IPS-NIHi11 (cell line): ENCODE data around the gene TP53TG5.

ENCODE experiments used
- DNase-seq: peaks from one replicate; pipeline ENCODE4 v3.0.0; 2012; ENCODE audit warnings: mixed read lengths, low spot score

The TP53TG5 gene

DNA sequence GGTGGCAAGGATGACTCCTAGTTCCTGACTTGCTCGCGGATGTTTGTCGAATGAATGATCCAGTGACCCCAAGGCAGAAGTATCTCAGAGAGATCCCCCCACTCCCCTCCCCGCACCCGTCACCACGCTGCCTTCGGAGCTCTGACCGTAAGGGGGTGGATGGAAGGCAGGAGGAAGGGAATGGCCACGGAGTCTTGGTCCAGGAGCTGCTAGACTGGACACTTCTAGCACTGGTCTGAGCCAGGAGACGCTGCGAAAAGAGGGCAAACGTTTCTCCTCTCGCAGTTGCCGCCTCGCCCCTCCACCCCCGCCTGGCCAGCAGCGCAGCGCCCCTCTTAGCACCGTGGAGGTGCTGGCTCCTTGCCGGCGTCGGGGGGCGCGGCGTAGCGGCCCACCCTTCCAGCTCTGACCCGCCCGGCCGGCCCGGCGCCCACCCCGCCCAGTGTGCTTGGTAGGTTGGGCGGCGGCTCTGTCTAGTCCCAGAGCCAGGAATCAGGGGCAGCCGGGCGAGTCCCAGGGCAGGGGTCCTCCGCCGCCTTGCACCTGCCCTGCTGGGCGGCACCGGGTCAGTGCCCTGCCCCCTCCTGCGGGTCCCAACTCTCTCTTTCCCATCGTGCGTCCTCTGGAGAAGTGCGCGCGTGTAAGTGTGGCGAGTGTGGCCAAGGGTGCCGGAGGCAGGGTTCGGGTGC is 27.6 kb upstream of the TP53TG5 start:
- peak; percentile 66 for DNase-seq

DNA sequence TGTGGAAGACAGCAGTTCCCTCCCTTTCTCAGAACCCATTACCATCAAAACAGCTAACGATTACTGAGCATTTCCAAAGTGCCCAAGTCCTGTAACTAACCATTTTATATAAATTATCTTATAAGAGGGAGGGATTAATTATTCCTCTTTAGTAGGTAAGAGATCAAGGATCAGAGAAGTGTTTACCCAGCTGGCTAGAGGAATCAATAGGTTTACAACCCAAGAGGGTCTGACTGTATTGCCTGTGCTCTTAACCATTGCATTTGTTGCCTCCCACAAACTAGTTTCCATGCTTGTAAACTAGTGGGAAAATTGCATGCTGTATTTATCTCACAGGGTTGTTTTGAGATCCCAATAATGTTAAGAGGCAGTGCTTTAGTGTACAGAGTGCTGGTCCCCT is 26.3 kb upstream of the TP53TG5 start:
- no peak for DNase-seq

DNA sequence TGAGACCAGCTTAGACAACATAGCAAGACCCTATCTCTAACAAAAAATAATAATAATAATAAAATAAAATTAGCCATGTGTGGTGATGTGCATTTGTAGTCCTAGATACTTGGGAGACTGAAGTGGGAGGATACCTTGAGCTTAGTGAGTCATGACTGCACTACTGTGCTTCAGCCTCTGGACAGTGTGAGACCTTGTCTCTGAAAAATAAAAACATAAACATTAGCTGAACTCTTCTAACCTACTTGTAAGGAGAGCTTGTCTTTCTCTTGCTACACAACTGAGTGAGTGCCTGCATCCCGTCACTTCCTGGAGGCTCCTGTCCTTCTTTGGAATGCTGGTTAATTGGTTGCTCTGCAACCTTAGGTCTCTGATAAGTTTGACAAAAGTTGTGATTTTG is 24.8 kb upstream of the TP53TG5 start:
- DNase-seq: no peak

DNA sequence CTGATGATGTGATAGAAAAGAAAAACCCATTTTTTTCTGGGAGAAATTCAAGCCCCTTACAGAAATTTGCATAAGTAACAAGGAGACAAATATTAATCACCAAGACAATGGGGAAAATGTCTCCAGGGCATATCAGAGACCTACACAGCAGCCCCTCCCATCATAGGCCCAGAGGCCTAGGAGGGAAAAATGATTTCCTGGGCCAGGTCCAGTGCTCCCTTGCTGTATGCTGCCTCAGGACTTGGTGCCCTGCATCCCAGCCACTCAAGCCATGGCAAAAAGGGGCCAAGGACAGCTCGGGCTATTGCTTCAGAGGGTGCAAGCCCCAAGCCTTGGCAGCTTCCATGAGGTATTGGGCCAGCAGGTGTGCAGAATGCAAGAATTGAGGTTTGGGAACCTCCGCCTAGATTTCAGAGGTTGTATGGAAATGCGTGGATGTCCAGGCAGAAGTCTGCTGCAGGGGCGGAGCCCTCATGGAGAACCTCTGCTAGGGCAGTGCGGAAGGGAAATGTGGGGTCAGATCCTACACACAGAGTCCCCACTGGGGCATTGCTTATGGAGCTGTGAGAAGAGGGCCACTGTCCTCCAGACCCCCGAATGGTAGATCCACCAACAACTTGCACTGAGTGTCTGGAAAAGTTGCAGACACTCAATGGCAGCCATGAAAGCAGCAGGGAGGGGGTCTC is 22.4 kb upstream of the TP53TG5 start:
- no peak for DNase-seq

DNA sequence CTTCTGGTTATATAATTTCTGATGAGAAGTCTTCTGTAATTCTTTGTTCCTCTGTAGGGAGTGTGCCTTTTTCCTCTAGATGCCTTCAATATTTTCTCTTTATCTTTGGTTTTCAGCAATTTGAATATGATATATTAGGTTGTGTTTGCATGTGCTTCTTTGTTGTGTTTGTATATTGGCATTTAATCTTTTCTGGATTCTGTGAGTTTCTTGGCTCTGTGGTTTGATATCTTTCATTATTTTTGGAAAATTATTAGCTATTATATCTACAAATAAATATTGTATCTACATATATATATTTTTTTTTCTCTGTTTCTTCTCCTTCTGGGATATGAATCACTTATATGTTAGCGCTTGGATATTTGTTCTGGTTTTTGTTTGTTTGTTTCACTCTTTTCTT is 20.9 kb upstream of the TP53TG5 start:
- DNase-seq: no peak

DNA sequence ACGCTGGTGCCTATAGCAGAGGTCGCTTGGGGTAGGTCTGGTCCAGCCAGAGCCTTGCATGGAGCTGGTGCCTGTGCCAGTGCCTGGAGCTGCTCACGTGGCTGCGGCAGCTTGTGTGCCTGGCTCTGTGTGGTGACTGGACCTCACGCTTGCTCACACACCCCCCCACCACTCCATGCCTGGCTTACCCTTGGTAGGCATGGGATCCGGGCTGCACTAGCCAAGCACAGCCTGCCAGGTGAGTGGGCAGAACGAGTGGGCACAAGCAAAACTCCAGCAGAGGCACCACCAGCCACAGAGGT is 16.9 kb upstream of the TP53TG5 start:
- DNase-seq: no peak

DNA sequence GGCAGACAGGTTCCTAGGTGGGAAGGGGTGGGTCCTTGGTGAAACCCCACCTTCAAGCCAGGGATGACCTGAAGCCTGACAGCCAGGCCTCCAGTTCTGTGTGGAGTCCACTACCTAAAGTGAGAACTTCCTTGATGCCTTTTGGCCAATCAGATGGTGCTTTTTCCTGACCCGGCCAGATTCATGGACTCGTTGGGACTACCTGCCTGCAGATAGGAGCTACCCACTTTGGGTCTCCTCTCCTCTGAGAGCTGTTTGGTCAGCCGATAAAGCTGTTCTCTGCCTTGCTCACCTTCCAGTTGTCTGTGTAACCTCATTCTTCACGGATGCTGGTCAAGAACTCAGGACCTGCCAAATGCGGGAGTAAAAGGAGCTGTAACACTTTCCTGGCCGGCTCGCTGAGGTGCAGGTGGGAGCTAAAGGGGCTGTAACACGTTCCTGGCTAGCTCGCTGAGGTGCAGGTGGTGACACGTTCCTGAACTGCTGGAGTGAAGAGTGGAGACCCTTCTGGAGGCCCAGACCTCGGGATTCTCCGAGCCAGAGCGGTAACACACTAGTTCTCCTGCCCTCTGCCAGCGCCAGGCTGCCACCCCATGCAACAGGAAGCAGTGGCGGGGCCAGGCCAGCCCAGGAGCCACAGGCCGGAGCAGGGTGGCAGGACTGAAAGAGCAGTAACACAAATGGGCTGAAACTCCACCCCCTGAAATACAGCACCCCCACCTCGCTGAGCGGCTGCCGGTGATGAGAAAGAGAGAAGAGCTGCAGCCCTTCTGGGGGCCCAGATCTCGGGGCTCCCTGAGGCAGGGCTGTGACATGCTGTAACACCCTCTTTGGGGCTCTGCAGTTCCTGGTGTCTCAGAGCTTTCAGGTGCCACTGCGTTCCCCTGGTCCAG is 16.3 kb upstream of the TP53TG5 start:
- no peak for DNase-seq

- no peak for DNase-seq
Observed at GRCh38 chr20:45392733-45393132, 14.6 kb upstream of the TP53TG5 start.

- no peak for DNase-seq
Observed at GRCh38 chr20:45391559-45391958, 13.4 kb upstream of the TP53TG5 start.

GRCh38 chr20:45390931-45391330 is 12.8 kb upstream of the TP53TG5 start:
- DNase-seq: no peak

GRCh38 chr20:45387274-45387673 is 9.1 kb upstream of the TP53TG5 start:
- DNase-seq: no peak

GRCh38 chr20:45377269-45377668 is 856 bp downstream of the TP53TG5 start:
- no peak for DNase-seq

DNA sequence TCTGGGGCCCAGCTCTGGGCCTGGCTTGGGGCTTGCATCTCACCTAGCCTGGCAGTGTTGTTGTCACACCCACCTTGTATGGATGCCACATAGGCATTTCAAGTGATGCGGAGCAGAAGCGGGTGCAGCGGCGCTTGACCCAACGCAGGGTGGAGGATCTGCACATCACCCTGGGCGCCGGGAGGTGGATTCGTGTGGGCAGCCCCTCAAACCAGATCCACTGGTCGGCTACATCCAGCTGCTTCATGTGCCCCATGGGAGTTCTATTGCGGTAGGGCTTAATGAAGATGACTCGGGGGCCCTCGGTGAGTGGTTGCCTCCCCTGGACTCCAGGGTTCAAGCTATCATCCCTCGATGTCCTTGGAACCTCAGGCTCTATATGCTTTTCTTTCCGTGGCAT is 3.2 kb downstream of the TP53TG5 start:
- no peak for DNase-seq

GRCh38 chr20:45374101-45374467 is 4.0 kb downstream of the TP53TG5 start:
- DNase-seq: no peak

DNA sequence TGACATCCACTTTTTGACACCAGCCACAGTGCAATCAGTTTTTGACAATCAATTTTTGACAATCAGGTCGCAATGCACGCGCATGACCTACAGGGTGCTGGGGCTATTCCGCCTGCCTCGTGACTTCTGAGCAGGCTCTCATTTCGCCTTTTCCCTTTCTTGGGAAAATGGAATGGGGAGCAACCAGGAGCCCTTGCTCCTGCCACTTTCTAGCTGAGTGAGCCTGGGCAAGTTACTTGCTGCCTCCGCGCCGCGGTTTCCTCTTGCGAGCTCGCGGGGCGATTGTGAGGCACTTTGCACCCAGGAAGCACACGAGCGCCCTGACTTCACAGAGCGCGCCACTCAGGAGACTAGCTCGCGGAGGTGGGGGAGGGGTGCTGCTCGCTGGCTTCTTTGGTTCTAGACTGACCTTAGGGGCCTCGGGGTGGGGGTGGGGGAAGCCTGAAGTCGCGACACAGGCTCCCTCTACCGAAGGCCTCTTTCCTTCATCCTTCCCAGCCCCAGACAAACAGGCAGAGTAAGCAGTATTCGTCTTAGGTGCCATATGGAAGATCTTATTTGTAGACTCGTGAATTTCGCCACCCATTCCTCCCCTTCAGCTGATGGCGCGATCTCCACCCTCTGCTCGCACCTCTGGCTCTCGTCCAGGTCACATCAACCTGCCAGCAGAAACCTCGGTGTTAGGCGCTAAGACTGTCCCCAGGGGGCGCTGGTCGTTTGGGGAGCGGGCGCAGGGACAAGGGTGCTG is 4.6 kb downstream of the TP53TG5 start:
- DNase-seq: peak; percentile 88

GRCh38 chr20:45372646-45373352 is 5.3 kb downstream of the TP53TG5 start:
- DNase-seq: peak; percentile 38

GRCh38 chr20:45372241-45372640 is 5.9 kb downstream of the TP53TG5 start:
- no peak for DNase-seq

DNA sequence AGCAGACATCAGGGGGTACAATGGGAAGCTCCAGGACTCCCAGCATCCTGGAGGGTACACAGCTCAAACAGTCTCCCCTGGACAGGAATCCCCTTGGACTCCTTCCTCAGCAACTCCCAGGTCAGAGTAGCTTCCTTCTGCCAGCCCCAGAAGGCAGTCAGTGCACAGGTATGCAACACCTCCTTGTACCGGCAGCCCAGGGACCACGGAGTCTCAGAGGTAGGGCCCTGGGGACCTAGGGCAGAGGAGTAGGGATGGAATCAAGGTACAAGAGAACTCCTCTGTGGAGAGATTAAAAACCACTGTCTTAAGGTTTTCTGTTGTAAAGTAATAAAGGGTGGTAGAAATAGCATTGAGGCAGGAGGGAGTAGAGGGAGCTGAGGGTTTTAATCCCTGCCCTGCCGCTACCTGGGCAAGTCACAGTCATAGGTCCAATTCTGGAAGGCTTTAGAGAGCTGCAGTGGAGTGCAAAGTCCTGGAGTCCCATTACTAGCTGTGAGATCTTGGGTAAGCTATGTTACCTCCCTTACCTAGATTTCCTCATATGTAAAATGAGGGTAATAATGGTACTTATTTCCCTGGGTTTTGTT is 7.5 kb downstream of the TP53TG5 start:
- no peak for DNase-seq

DNA sequence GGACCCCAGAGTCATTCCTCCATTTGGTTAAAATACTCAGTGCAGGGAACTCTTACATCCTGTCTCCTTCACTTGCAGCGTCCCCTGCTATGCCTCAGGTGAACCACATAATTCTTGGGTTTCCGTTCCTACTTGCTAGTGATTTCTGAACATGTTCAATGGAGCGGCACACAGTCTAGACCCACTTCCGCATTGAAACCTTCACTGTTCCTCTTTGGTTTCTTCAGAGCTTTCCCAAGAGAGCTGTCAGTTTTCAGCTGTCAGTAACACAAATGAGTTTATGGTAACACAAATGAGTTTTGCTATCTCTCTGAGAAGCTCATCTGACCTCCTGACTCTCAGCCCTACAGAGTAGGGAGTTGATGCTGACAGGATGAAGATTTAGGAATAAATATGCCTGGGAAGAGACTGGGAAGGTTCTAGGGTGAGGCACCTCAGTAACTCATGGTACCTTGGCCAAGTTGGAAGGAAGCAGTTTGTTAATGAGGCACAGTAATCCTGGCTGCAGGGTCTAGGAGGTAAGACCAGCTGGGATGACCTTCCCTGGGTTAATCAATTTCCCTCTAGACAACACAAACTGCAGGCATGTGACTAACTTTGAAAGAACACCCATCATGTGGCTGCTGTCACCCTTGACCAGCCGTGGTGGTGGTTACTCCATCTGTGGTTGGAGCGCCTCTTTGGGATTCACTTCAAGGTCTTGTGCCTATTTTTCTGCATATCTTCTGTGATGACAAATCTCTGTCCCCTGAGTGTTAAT is 9.7 kb downstream of the TP53TG5 start:
- DNase-seq: no peak

DNA sequence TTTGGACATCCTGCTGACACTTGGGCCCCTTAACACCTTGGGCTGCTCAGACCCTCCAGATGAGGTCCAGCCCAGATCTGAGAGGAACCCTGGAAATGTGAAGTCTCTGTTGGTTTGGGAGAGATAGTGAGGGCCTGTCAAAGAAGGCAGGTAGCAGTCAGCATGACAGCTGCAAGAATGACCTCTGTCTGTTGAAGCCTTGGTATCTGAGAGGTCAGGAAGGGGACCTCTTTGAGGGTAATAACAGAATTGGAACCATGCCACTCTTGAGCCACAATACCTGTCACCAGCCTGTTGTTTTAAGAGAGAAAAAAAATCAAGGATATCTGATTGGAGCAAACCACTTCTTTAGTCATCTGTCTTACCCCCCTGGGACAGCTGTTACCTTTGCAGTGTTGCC is 11.0 kb downstream of the TP53TG5 start:
- no peak for DNase-seq

- no peak for DNase-seq
Observed at GRCh38 chr20:45366631-45367030, 11.5 kb downstream of the TP53TG5 start.
